GM23338 (cell line): ENCODE results near the gene CDX1. TPM values are rescaled to one million over a fixed set of nuclear protein-coding genes. Genes with fewer than 3 reads are reported as not detected.

ENCODE experiments used
- ATAC-seq: fragments of 200-7000 bp; cut with Tn5 transposase; 3 replicates; pipeline ENCODE4 v1.9.1; 2020
- DNase-seq: peaks from one replicate; pipeline ENCODE4 v3.0.0-alpha.2; 2015; ENCODE audit warnings: low spot score
- H2AFZ ChIP-seq: fragments of 200-600 bp; sonication (generic); 2 replicates; pipeline ENCODE4 v1.8.0; 2016; ENCODE audit warnings: antibody characterized with exemption, mild to moderate bottlenecking, moderate library complexity
- H3F3A ChIP-seq: fragments of 200-600 bp; sonication (generic); replicated peaks from 2 replicates; pipeline ENCODE4 v1.8.0; 2017; ENCODE audit warnings: antibody characterized with exemption, mixed run types, low read depth
- H3K27ac ChIP-seq: fragments of 200-600 bp; sonication (generic); 2 replicates; pipeline ENCODE4 v1.6.1; 2016; ENCODE audit warnings: low read depth
- H3K27me3 ChIP-seq: fragments of 200-600 bp; sonication (generic); 2 replicates; pipeline ENCODE4 v1.8.0; 2016; ENCODE audit warnings: mild to moderate bottlenecking, mixed run types, moderate library complexity; ENCODE audit not compliant: insufficient read depth
- H3K36me3 ChIP-seq: fragments of 200-600 bp; sonication (generic); 2 replicates; pipeline ENCODE4 v1.8.0; 2016; ENCODE audit warnings: mild to moderate bottlenecking; ENCODE audit not compliant: insufficient read depth
- H3K4me1 ChIP-seq: fragments of 200-600 bp; sonication (generic); 2 replicates; pipeline ENCODE4 v1.8.0; 2016; ENCODE audit warnings: mild to moderate bottlenecking, moderate library complexity; ENCODE audit not compliant: insufficient read depth
- H3K4me2 ChIP-seq: fragments of 200-600 bp; sonication (generic); 2 replicates; pipeline ENCODE4 v1.7.1; 2017; ENCODE audit warnings: mixed run types
- H3K4me3 ChIP-seq: fragments of 200-600 bp; sonication (generic); 2 replicates; pipeline ENCODE4 v1.6.1; 2016; ENCODE audit warnings: mixed run types
- H3K79me2 ChIP-seq: fragments of 200-600 bp; sonication (generic); replicated peaks from 2 replicates; pipeline ENCODE4 v1.8.0; 2017; ENCODE audit warnings: mild to moderate bottlenecking; ENCODE audit not compliant: insufficient read depth
- H3K9me2 ChIP-seq: fragments of 200-600 bp; sonication (generic); 2 replicates; pipeline ENCODE4 v1.8.0; 2017; ENCODE audit not compliant: insufficient read depth
- H4K20me1 ChIP-seq: fragments of 200-600 bp; sonication (generic); replicated peaks from 2 replicates; pipeline ENCODE4 v1.8.0; 2017; ENCODE audit warnings: mild to moderate bottlenecking; ENCODE audit not compliant: insufficient read depth
- H3K27ac Mint-ChIP-seq: 2 replicates; pipeline ENCODE4 v1.8.0; 2020; ENCODE audit warnings: inconsistent platforms, mild to moderate bottlenecking, moderate library complexity, mixed read lengths
- H3K27me3 Mint-ChIP-seq: 3 replicates; pipeline ENCODE4 v1.8.0; 2022; ENCODE audit warnings: low read depth, mild to moderate bottlenecking, moderate library complexity, mixed read lengths, inconsistent platforms; ENCODE audit not compliant: insufficient read depth, poor library complexity
- H3K36me3 Mint-ChIP-seq: 3 replicates; pipeline ENCODE4 v1.8.0; 2021; ENCODE audit warnings: low read depth, mild to moderate bottlenecking, inconsistent platforms, moderate library complexity, mixed read lengths
- H3K4me1 Mint-ChIP-seq: 3 replicates; pipeline ENCODE4 v1.8.0; 2020; ENCODE audit warnings: mild to moderate bottlenecking, inconsistent platforms, mixed read lengths
- H3K4me3 Mint-ChIP-seq: 3 replicates; pipeline ENCODE4 v1.8.0; 2021; ENCODE audit warnings: moderate library complexity, mild to moderate bottlenecking, inconsistent platforms, mixed read lengths
- H3K9me3 Mint-ChIP-seq: 3 replicates; pipeline ENCODE4 v1.8.0; 2020; ENCODE audit warnings: moderate library complexity, mild to moderate bottlenecking, inconsistent platforms, mixed read lengths
- CREB1 ChIP-seq: fragments of 250-450 bp; sonication (Bioruptor Pico); IDR thresholded peaks from 2 replicates; pipeline ENCODE4 v1.5.0; 2020; ENCODE audit warnings: low read depth, mild to moderate bottlenecking, moderate library complexity
- CTCF ChIP-seq, 2 experiments: fragments of 200-600 bp in 1 of 2; sonication (generic) in 1 of 2; conservative IDR thresholded peaks; 2 replicates each; pipeline versions ENCODE4 v1.5.1 to v1.6.1; 2016 to 2017; ENCODE audit warnings: antibody characterized with exemption in 2 of 2, low read depth in 2 of 2, mild to moderate bottlenecking in 2 of 2, moderate library complexity in 1 of 2
- ETS1 ChIP-seq: IDR thresholded peaks from 2 replicates; pipeline ENCODE4 v1.6.1; 2016; ENCODE audit warnings: antibody characterized with exemption
- EZH2 ChIP-seq: fragments of 200-600 bp; sonication (generic); IDR thresholded peaks from one replicate; pipeline ENCODE4 v1.8.0; 2017; ENCODE audit warnings: antibody characterized with exemption, mild to moderate bottlenecking, low read depth; ENCODE audit not compliant: unreplicated experiment
- EZH2phosphoT487 ChIP-seq: fragments of 200-600 bp; sonication (generic); IDR thresholded peaks from one replicate; pipeline ENCODE4 v1.8.1; 2018; ENCODE audit warnings: antibody characterized with exemption; ENCODE audit not compliant: unreplicated experiment
- JUNB ChIP-seq: IDR thresholded peaks from one replicate; pipeline ENCODE4 v1.6.1; 2016; ENCODE audit warnings: antibody characterized with exemption; ENCODE audit not compliant: unreplicated experiment
- NANOG ChIP-seq: IDR thresholded peaks from 2 replicates; pipeline ENCODE4 v1.6.1; 2016; ENCODE audit warnings: antibody characterized with exemption, borderline replicate concordance
- POLR2AphosphoS5 ChIP-seq: IDR thresholded peaks from 2 replicates; pipeline ENCODE4 v1.6.1; 2016; ENCODE audit warnings: antibody characterized with exemption, low read depth
- STAT1 ChIP-seq: IDR thresholded peaks from one replicate; pipeline ENCODE4 v1.6.1; 2016; ENCODE audit warnings: antibody characterized with exemption; ENCODE audit not compliant: unreplicated experiment
- ZNF114 ChIP-seq: fragments of 250-450 bp; sonication (Bioruptor Pico); IDR thresholded peaks from 2 replicates; pipeline ENCODE4 v1.5.0; 2020; ENCODE audit warnings: mild to moderate bottlenecking, moderate library complexity
- ZNF331 ChIP-seq: fragments of 250-450 bp; sonication (Bioruptor Pico); IDR thresholded peaks from 2 replicates; pipeline ENCODE4 v1.5.0; 2020; ENCODE audit warnings: low read depth, mild to moderate bottlenecking, moderate library complexity
- ZNF462 ChIP-seq: fragments of 250-450 bp; sonication (Bioruptor Pico); IDR thresholded peaks from 2 replicates; pipeline ENCODE4 v1.5.0; 2020; ENCODE audit warnings: mild to moderate bottlenecking, moderate library complexity
- polyA plus RNA-seq: library from polyadenylated mRNA; unstranded; fragments of >200 nt; fragmentation: Nextera tagmentation; extraction: Ambion mirVana; gene quantifications from 2 replicates; pipeline ENCODE4 v1.2.1, GENCODE V29; 2016
- total RNA-seq: library from RNA; depleted of rRNA; stranded (reverse); fragments of >200 nt; shearing (Covaris generic); gene quantifications from 2 replicates; pipeline ENCODE4 v1.2.3, GENCODE V29; 2014
- TF ChIP-seq, protein P1 (sequence below): IDR thresholded peaks from one replicate; pipeline ENCODE4 v1.6.1; 2018; ENCODE audit warnings: antibody characterized with exemption; ENCODE audit not compliant: unreplicated experiment

CDX1 gene
- total and polyA plus RNA-seq, 2 experiments from 2014 or later: not detected

DNA sequence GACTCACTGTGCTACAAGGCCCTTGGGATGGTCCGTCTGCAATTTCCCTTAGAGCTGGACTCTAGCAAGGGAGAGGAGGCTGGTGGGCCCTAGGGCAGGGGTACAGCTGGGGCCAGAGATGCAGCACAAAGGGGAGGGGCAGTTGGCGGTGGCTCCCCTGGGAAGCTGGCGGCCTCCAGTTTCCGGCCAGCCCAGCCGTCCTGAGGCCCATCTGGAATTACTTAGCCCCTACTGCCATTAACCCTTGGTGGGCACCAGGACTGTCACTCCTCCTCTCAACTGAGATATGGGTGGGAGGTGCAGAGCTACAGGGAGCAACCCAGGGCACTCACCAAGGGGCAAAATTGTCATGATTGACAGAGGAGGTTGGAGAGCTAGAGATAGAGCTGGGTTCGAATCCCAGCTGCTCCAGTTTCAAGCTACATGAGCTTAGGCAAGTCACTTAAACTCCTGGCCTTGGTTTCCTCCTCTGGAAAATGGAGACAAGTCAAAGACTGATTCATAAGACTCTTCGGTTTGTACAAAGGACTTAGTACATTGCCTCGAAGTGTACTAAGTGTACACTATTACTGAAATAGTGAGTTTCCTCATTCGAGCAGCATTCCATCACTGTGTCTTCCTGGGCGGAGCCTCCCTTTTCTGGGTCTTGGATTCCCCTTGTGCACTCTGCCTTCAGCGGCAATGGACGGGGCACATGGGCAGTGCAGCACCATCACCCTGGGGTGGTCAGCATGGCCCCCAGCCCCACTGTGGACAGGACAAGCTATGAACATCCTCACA lies 8.2 kb upstream of the CDX1 start:
- no peak overlapping the region for H3K4me3 ChIP-seq
- H3K4me2 ChIP-seq: no peak overlapping the region
- DNase-seq (no peak), ATAC-seq (no peak)
- H4K20me1 ChIP-seq: no peaks in the 10 kb centered on the region
- H3K36me3 ChIP-seq: no peaks in the 10 kb centered on the region
- no peaks in the 10 kb centered on the region for H3K9me2 ChIP-seq
- no peaks in the 10 kb centered on the region for H3K27me3 ChIP-seq
- H3K4me1 ChIP-seq: peaks cover 25% of the 10 kb centered on the region
- Mint-ChIP-seq H3K4me1 (peaks cover 34% of the 10 kb centered on the region), H3K4me3 (no peak overlapping the region), H3K27me3 (peaks cover 21% of the 10 kb centered on the region), H3K27ac (no peak overlapping the region), H3K36me3 (no peaks in the 10 kb centered on the region), H3K9me3 (no peaks in the 10 kb centered on the region)
- H3K27ac ChIP-seq: no peak overlapping the region
- 0 out of 2 replicates have a peak, but pooled peaks cover 4% of the 10 kb centered on the region for H3F3A ChIP-seq
- TF ChIP-seq JUNB (no peak), ZNF462 (CRISPR knock-in tag) (no peak), ETS1 (no peak), STAT1 (no peak), POLR2AphosphoS5 (no peak), CTCF (conservative IDR thresholded peaks at IDR 0.05; ENCODE audit: low read depth in 2 of 2) (no peak), ZNF114 (no peak), ZNF331 (CRISPR knock-in tag) (no peak), EZH2phosphoT487 (no peak), CREB1 (CRISPR knock-in tag) (no peak), EZH2 (no peak), NANOG (no peak)
- TF ChIP-seq, protein P1, sequence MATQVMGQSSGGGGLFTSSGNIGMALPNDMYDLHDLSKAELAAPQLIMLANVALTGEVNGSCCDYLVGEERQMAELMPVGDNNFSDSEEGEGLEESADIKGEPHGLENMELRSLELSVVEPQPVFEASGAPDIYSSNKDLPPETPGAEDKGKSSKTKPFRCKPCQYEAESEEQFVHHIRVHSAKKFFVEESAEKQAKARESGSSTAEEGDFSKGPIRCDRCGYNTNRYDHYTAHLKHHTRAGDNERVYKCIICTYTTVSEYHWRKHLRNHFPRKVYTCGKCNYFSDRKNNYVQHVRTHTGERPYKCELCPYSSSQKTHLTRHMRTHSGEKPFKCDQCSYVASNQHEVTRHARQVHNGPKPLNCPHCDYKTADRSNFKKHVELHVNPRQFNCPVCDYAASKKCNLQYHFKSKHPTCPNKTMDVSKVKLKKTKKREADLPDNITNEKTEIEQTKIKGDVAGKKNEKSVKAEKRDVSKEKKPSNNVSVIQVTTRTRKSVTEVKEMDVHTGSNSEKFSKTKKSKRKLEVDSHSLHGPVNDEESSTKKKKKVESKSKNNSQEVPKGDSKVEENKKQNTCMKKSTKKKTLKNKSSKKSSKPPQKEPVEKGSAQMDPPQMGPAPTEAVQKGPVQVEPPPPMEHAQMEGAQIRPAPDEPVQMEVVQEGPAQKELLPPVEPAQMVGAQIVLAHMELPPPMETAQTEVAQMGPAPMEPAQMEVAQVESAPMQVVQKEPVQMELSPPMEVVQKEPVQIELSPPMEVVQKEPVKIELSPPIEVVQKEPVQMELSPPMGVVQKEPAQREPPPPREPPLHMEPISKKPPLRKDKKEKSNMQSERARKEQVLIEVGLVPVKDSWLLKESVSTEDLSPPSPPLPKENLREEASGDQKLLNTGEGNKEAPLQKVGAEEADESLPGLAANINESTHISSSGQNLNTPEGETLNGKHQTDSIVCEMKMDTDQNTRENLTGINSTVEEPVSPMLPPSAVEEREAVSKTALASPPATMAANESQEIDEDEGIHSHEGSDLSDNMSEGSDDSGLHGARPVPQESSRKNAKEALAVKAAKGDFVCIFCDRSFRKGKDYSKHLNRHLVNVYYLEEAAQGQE: no peak
- no peak overlapping the region for H2AFZ ChIP-seq
- no peaks in the 10 kb centered on the region for H3K79me2 ChIP-seq
